Measurements from ENCODE around the gene GPRIN2. TPM values are rescaled to one million over a fixed set of nuclear protein-coding genes. Genes with fewer than 3 reads are reported as not detected.

Gene GPRIN2
- total RNA-seq: not detected in 2 replicates

DNA sequence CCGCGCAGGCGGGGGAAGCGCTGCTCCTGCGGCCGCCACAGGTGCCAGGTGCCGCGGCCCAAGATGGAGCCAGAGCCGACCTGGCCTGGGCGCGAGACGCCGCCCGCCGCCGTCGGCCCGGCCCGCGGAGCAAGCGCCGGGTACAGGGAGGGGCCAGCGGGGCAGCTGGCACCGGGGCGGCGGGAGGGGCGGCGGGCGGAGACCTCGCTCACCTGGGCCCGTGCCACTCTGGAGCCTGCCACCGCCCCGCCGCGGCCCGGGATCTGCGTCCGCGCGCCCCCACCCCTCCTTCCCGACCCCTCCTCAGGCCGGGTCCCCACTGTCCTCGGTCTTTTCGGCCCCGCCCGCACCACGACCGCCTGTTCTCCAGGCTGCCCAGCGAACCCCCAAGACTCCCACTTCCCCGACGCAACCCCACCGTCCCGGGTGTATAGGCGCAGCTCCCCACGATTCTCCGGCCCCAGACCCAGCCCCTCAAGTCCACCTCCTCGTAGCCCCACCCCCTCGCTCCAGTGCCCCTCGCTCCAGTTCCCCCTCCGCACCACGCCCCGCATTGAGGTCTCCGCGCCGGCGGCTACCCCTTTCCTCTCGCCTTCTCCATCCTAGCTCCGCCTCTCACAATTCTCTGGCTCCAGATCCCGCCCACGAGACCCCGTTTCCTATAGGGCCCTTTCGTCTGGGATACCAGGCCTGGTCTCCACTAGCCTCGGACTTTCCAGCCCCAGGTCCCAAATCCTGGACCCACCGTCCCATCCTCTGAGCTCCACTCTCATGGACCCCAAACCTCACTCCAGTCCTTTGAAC is at the start of gene GPRIN2:
GPRIN2 (minus strand) TSS at position 144 of the 804 bp plus-strand sequence. CDS start 5,922 bp downstream, outside the sequence.

DNA sequence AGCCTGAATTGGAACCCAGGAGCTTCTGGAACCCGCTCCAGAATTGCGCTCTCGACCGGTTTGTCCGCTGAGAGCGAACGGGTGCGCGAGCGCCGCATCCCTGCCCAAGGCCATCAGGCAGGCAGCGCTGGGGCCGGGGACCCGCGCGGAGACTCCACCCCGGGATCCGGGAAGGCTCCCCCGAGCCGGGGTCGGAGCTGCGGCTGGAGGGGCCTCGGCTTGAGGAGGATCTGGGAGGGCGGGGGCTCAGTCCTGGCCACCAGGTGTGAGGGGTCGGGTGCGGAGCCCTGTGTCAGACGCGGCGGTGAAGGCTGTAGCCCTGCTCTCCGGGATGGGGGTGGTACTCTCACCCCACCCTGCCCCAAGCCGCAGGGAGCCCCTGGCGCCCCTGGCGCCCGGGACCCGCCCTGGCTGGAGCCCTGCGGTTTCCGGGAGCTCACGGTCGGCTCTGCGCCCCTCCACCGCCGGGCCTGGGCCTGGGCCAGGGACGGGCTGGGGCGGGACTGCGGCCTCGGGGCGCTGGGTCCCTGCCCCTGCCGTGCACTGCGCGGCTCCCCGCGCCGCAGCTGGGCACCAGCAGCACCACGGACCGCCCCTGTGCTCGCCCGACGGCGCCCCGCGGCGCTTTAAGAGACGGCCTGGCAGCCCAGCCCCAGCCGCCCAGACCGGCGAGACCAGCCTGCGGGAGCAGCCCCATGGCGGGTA is 22.2 kb upstream of the GPRIN2 start, which contains the start of gene SYT15:
SYT15 (plus strand) TSS at position 655 of the 705 bp plus-strand sequence; CDS start at position 696, 41 bp downstream.

Other genes with a start within 250 kb of the GPRIN2 start
- 10.3 and 13.8 TPM in 2 replicates for gene ANXA8L1, start 180.9 kb downstream of the GPRIN2 start, total RNA-seq
- 0.22 TPM in 1 of 2 replicates, not detected in the other for gene NPY4R, start 90.7 kb downstream of the GPRIN2 start, total RNA-seq
- gene SYT15, start 22.5 kb upstream of the GPRIN2 start, total RNA-seq: 0.22 and 0.43 TPM in 2 replicates

Measured in placental pericyte (primary cell).